IMR-90 (cell line): ENCODE data around the gene TACR2. TPM values are rescaled to one million over a fixed set of nuclear protein-coding genes. Genes with fewer than 3 reads are reported as not detected.

Source experiments
- ATAC-seq: fragments of 200-7000 bp; cut with Tn5 transposase; 2 replicates; pipeline ENCODE4 v1.9.1; 2020; ENCODE audit warnings: low read depth, mild to moderate bottlenecking, moderate library complexity
- BruUV-seq: library from RNA; stranded (reverse); fragments of 400-500 nt; replicated peaks from 2 replicates; lab custom pipeline; 2021; lab: Mats Ljungman, UMichigan
- CTCF ChIA-PET: fragments of 300-600 bp; formaldehyde crosslinking; extraction: SDS; loops from one replicate; lab custom pipeline; 2021; ENCODE audit warnings: antibody characterized with exemption; lab: Yijun Ruan, JAX
- POLR2A ChIA-PET: fragments of 300-600 bp; sonication (Branson Sonifier 250); formaldehyde crosslinking; loops from one replicate; lab custom pipeline; 2022; ENCODE audit warnings: antibody characterized with exemption; ENCODE audit not compliant: unreplicated experiment; lab: Charles Lee
- DNase-seq: peaks from one replicate; pipeline ENCODE4 v3.0.0; 2013
- H2AFZ ChIP-seq: replicated peaks from 2 replicates; pipeline ENCODE3; 2013; ENCODE audit warnings: low read length, mild to moderate bottlenecking; ENCODE audit not compliant: poor library complexity
- H2AK5ac ChIP-seq: 2 replicates; pipeline ENCODE4 v1.6.1; 2013; ENCODE audit warnings: low read depth, low read length, inconsistent platforms
- H2AK9ac ChIP-seq: replicated peaks from 2 replicates; pipeline ENCODE3; 2013; ENCODE audit warnings: mild to moderate bottlenecking, low read depth, low read length, moderate library complexity; ENCODE audit not compliant: poor library complexity
- H2BK120ac ChIP-seq: 2 replicates; pipeline ENCODE4 v1.6.1; 2013; ENCODE audit warnings: low read depth, low read length, inconsistent platforms
- H2BK15ac ChIP-seq: 3 replicates; pipeline ENCODE4 v1.6.1; 2013; ENCODE audit warnings: low read depth, low read length, inconsistent platforms
- H2BK20ac ChIP-seq: 2 replicates; pipeline ENCODE4 v1.6.1; 2013; ENCODE audit warnings: low read depth, mild to moderate bottlenecking, inconsistent platforms, low read length, moderate library complexity
- H2BK5ac ChIP-seq: 2 replicates; pipeline ENCODE4 v1.6.1; 2013; ENCODE audit warnings: mild to moderate bottlenecking, low read depth, low read length, inconsistent platforms; ENCODE audit not compliant: poor library complexity, severe bottlenecking
- H3K14ac ChIP-seq: replicated peaks from 2 replicates; pipeline ENCODE4 v1.6.1; 2013; ENCODE audit warnings: low read depth, low read length, inconsistent platforms
- H3K18ac ChIP-seq: 2 replicates; pipeline ENCODE4 v1.6.1; 2013; ENCODE audit warnings: low read depth, low read length, control low read depth
- H3K23ac ChIP-seq: 2 replicates; pipeline ENCODE4 v1.6.1; 2013; ENCODE audit warnings: low read depth, low read length, inconsistent platforms
- H3K27ac ChIP-seq: 2 replicates; pipeline ENCODE4 v1.5.1; 2013; ENCODE audit warnings: mild to moderate bottlenecking, control low read depth, low read length; ENCODE audit not compliant: insufficient read depth
- H3K27me3 ChIP-seq: 2 replicates; pipeline ENCODE4 v1.6.1; 2013; ENCODE audit warnings: low read length; ENCODE audit not compliant: control insufficient read depth, insufficient read depth
- H3K36me3 ChIP-seq: 2 replicates; pipeline ENCODE4 v1.6.1; 2013; ENCODE audit warnings: low read length, mixed read lengths; ENCODE audit not compliant: control insufficient read depth, insufficient read depth
- H3K4ac ChIP-seq: 2 replicates; pipeline ENCODE4 v1.6.1; 2013; ENCODE audit warnings: low read depth, low read length, inconsistent platforms
- H3K4me1 ChIP-seq: 2 replicates; pipeline ENCODE4 v1.6.1; 2013; ENCODE audit warnings: low read length, mixed read lengths; ENCODE audit not compliant: control insufficient read depth, insufficient read depth
- H3K4me2 ChIP-seq: 2 replicates; pipeline ENCODE4 v1.6.1; 2013; ENCODE audit warnings: low read depth, mild to moderate bottlenecking, control low read depth, low read length, moderate library complexity
- H3K4me3 ChIP-seq: 2 replicates; pipeline ENCODE4 v1.5.1; 2013; ENCODE audit warnings: low read depth, mild to moderate bottlenecking, control low read depth, low read length, moderate library complexity; ENCODE audit not compliant: insufficient read depth
- H3K56ac ChIP-seq: 2 replicates; pipeline ENCODE4 v1.6.1; 2013; ENCODE audit warnings: low read length, inconsistent platforms; ENCODE audit not compliant: insufficient read depth; ENCODE audit errors: extremely low read depth
- H3K79me1 ChIP-seq, 2 experiments: 2 replicates each; pipeline ENCODE4 v1.6.1; 2013; ENCODE audit warnings: low read length in 2 of 2, inconsistent platforms in 1 of 2, low read depth in 1 of 2
- H3K9ac ChIP-seq: 2 replicates; pipeline ENCODE4 v1.6.1; 2013; ENCODE audit warnings: low read depth, low read length, control low read depth
- H3K9me1 ChIP-seq: 2 replicates; pipeline ENCODE4 v1.6.1; 2013; ENCODE audit warnings: low read length, inconsistent platforms; ENCODE audit not compliant: insufficient read depth
- H3K9me3 ChIP-seq: 2 replicates; pipeline ENCODE4 v1.6.1; 2013; ENCODE audit warnings: low read length; ENCODE audit not compliant: control insufficient read depth, insufficient read depth
- H4K20me1 ChIP-seq: 2 replicates; pipeline ENCODE4 v1.6.1; 2013; ENCODE audit warnings: low read length, inconsistent platforms; ENCODE audit not compliant: insufficient read depth
- H4K5ac ChIP-seq: 2 replicates; pipeline ENCODE4 v1.6.1; 2013; ENCODE audit warnings: mild to moderate bottlenecking, low read depth, low read length, control low read depth
- H4K8ac ChIP-seq, 2 experiments: 2 replicates each; pipeline ENCODE4 v1.6.1; 2013; ENCODE audit warnings: low read depth in 2 of 2, low read length in 2 of 2, control low read depth in 1 of 2, inconsistent platforms in 1 of 2
- H4K91ac ChIP-seq: 2 replicates; pipeline ENCODE4 v1.6.1; 2013; ENCODE audit warnings: low read depth, low read length, inconsistent platforms; ENCODE audit not compliant: insufficient read depth
- BHLHE40 ChIP-seq: fragments of 150-350 bp; IDR thresholded peaks from 2 replicates; pipeline ENCODE4 v1.6.1; 2016; ENCODE audit warnings: mild to moderate bottlenecking, low read depth, low read length
- MXI1 ChIP-seq: IDR thresholded peaks from 2 replicates; pipeline ENCODE4 v1.6.1; 2012; ENCODE audit warnings: low read depth, mild to moderate bottlenecking, low read length, moderate library complexity, borderline replicate concordance
- WGBS, 2 experiments: methylation state at CpG; one replicate each; pipeline versions ENCODE4 v1.1.5 to v1.1.7; 2013; ENCODE audit warnings: missing lambda C conversion rate in 2 of 2; ENCODE audit not compliant: insufficient read length in 1 of 2; ENCODE audit errors: extremely low coverage in 2 of 2; 5-methylcytosine and 5-hydroxymethylcytosine counted together
- dilution Hi-C: fragments of 300-500 bp; cut with HindIII; formaldehyde crosslinking; loops from one replicate; pipeline ENCODE4 v1.14.3; 2018; ENCODE audit warnings: low sequenced_read_pairs; ENCODE audit not compliant: unreplicated experiment
- in situ Hi-C: fragments of 300-500 bp; cut with MboI; formaldehyde crosslinking; loops from 3 replicates; pipeline ENCODE4 v1.14.3; 2019; ENCODE audit warnings: low sequenced_read_pairs, inconsistent platforms, mixed read lengths
- intact Hi-C: fragments of 100-400 bp; cut with micrococcal nuclease; formaldehyde crosslinking; loops from 2 replicates; pipeline ENCODE4 v1.10.0; 2022
- polyA plus RNA-seq, 3 experiments: library from polyadenylated mRNA; depleted of rRNA; stranded (reverse); fragments of >200 nt; gene quantifications; 2 replicates each; pipeline ENCODE4 v1.2.3, GENCODE V29; 2012; ENCODE audit warnings: low replicate concordance in 1 of 3
- total RNA-seq: library from RNA; depleted of rRNA; stranded (reverse); fragments of >200 nt; gene quantifications from 2 replicates; pipeline ENCODE4 v1.2.3, GENCODE V29; 2012

The TACR2 gene
- total and polyA plus RNA-seq, 2 of the 4 experiments (the other 2 are of a cell fraction): not detected

GRCh38 chr10:69374242-69374641 is 42.5 kb downstream of the TACR2 start:
- H2AFZ ChIP-seq: no peak overlapping the region
- TF ChIP-seq MXI1 (no peak), BHLHE40 (no peak)
- peaks cover under 1% of the 10 kb centered on the region; the same call in 1 of the 2 replicates for H4K20me1 ChIP-seq
- H4K91ac ChIP-seq: no peak overlapping the region
- no peak overlapping the region for H3K9ac ChIP-seq
- H3K27ac ChIP-seq: no peak overlapping the region
- no peak overlapping the region for H2BK20ac ChIP-seq
- dilution Hi-C loops: no loop called here
- 85% methylated on average over 13 of the region's 13 CpGs; no CpG with 5 or more reads in 1 of the 2 experiments for WGBS, 2 experiments
- no peak overlapping the region for H3K4me2 ChIP-seq
- no peak overlapping the region for H2AK9ac ChIP-seq
- no peak overlapping the region for H2BK120ac ChIP-seq
- H3K4me3 ChIP-seq: no peak overlapping the region
- CTCF ChIA-PET: no interaction called here
- intact Hi-C loops: no loop called here
- BruUV-seq: no TSS peak
- no peak overlapping the region for H3K18ac ChIP-seq
- H3K23ac ChIP-seq: no peak overlapping the region
- H4K5ac ChIP-seq: no peak overlapping the region
- no peak for DNase-seq
- in situ Hi-C loops: no loop called here
- H2AK5ac ChIP-seq: no peak overlapping the region
- no peak for ATAC-seq
- no peaks in the 10 kb centered on the region for H3K9me3 ChIP-seq
- peaks cover 4% of the 10 kb centered on the region for H3K9me1 ChIP-seq
- no peak overlapping the region for H4K8ac ChIP-seq
- H2BK15ac ChIP-seq: no peak overlapping the region
- H3K79me1 ChIP-seq: peaks cover 7 to 30% of the 10 kb centered on the region in 2 experiments
- no peak overlapping the region for H3K14ac ChIP-seq
- H3K56ac ChIP-seq: no peak overlapping the region
- H3K4ac ChIP-seq: no peak overlapping the region
- H2BK5ac ChIP-seq: no peak overlapping the region
- H3K4me1 ChIP-seq: peaks cover 5% of the 10 kb centered on the region; the same call in 1 of the 2 replicates
- POLR2A ChIA-PET: no interaction called here
- peaks cover 32% of the 10 kb centered on the region for H3K36me3 ChIP-seq
- H3K27me3 ChIP-seq: no peaks in the 10 kb centered on the region
